ENCODE data around the gene TCHHL1. TPM values are rescaled to one million over a fixed set of nuclear protein-coding genes. Genes with fewer than 3 reads are reported as not detected.

TCHHL1 gene
- polyA plus RNA-seq, 1 donor from 2014 or later: not detected

- Histone ChIP-seq H3K4me2 (ENCODE audit: low read length) (no peak overlapping the region), H3K79me2 (replicated peaks; ENCODE audit: insufficient read depth, low read length) (no peaks in the 10 kb centered on the region), H3K4me3 (ENCODE audit: low read length) (no peak overlapping the region), H3K27ac (ENCODE audit: low read length) (no peak overlapping the region), H3K36me3 (ENCODE audit: insufficient read depth, low read length) (no peaks in the 10 kb centered on the region), H3K9me2 (ENCODE audit: insufficient read depth, low read length) (no peaks in the 10 kb centered on the region), H3K9me3 (ENCODE audit: low read length) (peaks cover 12% of the 10 kb centered on the region), H3F3A (ENCODE audit: insufficient read depth, low read length, poor library complexity, severe bottlenecking) (no peaks in the 10 kb centered on the region), H4K20me1 (ENCODE audit: insufficient read depth) (no peaks in the 10 kb centered on the region), H3K9ac (ENCODE audit: low read length) (no peak overlapping the region), H2AFZ (ENCODE audit: low read depth, low read length) (no peak overlapping the region), H3K27me3 (ENCODE audit: insufficient read depth, low read depth, low read length) (no peaks in the 10 kb centered on the region)
- TF ChIP-seq SMC3 (conservative IDR thresholded peaks at IDR 0.05; ENCODE audit: poor library complexity) (no peak), MXI1 (conservative IDR thresholded peaks at IDR 0.05; ENCODE audit: poor library complexity, severe bottlenecking) (no peak), REST (IDR thresholded peaks at IDR 0.05; ENCODE audit: borderline replicate concordance) (no peak), EZH2 (IDR thresholded peaks at IDR 0.05; ENCODE audit: borderline replicate concordance, insufficient read depth, low read length, poor library complexity, severe bottlenecking) (no peak), TAF1 (IDR thresholded peaks at IDR 0.05; ENCODE audit: low read depth) (no peak)
These were observed 41.3 kb upstream of the TCHHL1 start for GRCh38 chr1:152130186-152130585.

GRCh38 chr1:152127673-152128072, 38.8 kb upstream of the TCHHL1 start:
- Histone ChIP-seq H3K9me2 (ENCODE audit: insufficient read depth, low read length) (no peaks in the 10 kb centered on the region), H2AFZ (ENCODE audit: low read depth, low read length) (no peak overlapping the region), H3K4me2 (ENCODE audit: low read length) (no peak overlapping the region), H3K9ac (ENCODE audit: low read length) (no peak overlapping the region), H4K20me1 (ENCODE audit: insufficient read depth) (no peaks in the 10 kb centered on the region), H3K4me3 (ENCODE audit: low read length) (no peak overlapping the region), H3K79me2 (replicated peaks; ENCODE audit: insufficient read depth, low read length) (no peaks in the 10 kb centered on the region), H3K27me3 (ENCODE audit: insufficient read depth, low read depth, low read length) (no peaks in the 10 kb centered on the region), H3F3A (ENCODE audit: insufficient read depth, low read length, poor library complexity, severe bottlenecking) (no peaks in the 10 kb centered on the region), H3K27ac (ENCODE audit: low read length) (no peak overlapping the region), H3K9me3 (ENCODE audit: low read length) (peaks cover 9% of the 10 kb centered on the region), H3K36me3 (ENCODE audit: insufficient read depth, low read length) (no peaks in the 10 kb centered on the region)
- TF ChIP-seq POLR2AphosphoS5 (IDR thresholded peaks at IDR 0.05) (no peak), TAF1 (IDR thresholded peaks at IDR 0.05; ENCODE audit: low read depth) (no peak), EP300 (conservative IDR thresholded peaks at IDR 0.05; ENCODE audit: poor library complexity, severe bottlenecking) (no peak), MXI1 (conservative IDR thresholded peaks at IDR 0.05; ENCODE audit: poor library complexity, severe bottlenecking) (no peak), SMC3 (conservative IDR thresholded peaks at IDR 0.05; ENCODE audit: poor library complexity) (no peak), REST (IDR thresholded peaks at IDR 0.05; ENCODE audit: borderline replicate concordance) (no peak), EZH2 (IDR thresholded peaks at IDR 0.05; ENCODE audit: borderline replicate concordance, insufficient read depth, low read length, poor library complexity, severe bottlenecking) (no peak), RAD21 (conservative IDR thresholded peaks at IDR 0.05) (no peak)
- TF ChIP-seq, protein P1, sequence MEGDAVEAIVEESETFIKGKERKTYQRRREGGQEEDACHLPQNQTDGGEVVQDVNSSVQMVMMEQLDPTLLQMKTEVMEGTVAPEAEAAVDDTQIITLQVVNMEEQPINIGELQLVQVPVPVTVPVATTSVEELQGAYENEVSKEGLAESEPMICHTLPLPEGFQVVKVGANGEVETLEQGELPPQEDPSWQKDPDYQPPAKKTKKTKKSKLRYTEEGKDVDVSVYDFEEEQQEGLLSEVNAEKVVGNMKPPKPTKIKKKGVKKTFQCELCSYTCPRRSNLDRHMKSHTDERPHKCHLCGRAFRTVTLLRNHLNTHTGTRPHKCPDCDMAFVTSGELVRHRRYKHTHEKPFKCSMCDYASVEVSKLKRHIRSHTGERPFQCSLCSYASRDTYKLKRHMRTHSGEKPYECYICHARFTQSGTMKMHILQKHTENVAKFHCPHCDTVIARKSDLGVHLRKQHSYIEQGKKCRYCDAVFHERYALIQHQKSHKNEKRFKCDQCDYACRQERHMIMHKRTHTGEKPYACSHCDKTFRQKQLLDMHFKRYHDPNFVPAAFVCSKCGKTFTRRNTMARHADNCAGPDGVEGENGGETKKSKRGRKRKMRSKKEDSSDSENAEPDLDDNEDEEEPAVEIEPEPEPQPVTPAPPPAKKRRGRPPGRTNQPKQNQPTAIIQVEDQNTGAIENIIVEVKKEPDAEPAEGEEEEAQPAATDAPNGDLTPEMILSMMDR (IDR thresholded peaks at IDR 0.05; ENCODE audit: poor library complexity, severe bottlenecking): no peak

Data from neural cell (in vitro differentiated cells).